Liver (tissue), 9 donors: ENCODE data around the gene MBNL2. TPM values are rescaled to one million over a fixed set of nuclear protein-coding genes. Genes with fewer than 3 reads are reported as not detected.

Experiments
- DNase-seq: peaks from one replicate; pipeline ENCODE4 v3.0.0-alpha.2; 2017; ENCODE audit warnings: low spot score
- H3K27ac ChIP-seq, 2 donors: one replicate each; pipeline ENCODE4 v1.7.0; 2013; ENCODE audit warnings: inconsistent platforms in 2 of 2, low read length in 2 of 2, control low read depth in 1 of 2, low read depth in 1 of 2, mild to moderate bottlenecking in 1 of 2
- H3K27me3 ChIP-seq, 4 donors: one replicate each; pipeline versions ENCODE4 v1.6.1 to v1.7.0; 2013; ENCODE audit warnings: low read length in 3 of 4, inconsistent platforms in 1 of 4, mild to moderate bottlenecking in 1 of 4, moderate library complexity in 1 of 4; ENCODE audit not compliant: control insufficient read depth in 4 of 4, insufficient read depth in 4 of 4
- H3K36me3 ChIP-seq, 4 donors: one replicate each; pipeline versions ENCODE4 v1.6.1 to v1.7.0; 2013; ENCODE audit warnings: low read length in 3 of 4, mild to moderate bottlenecking in 3 of 4, low read depth in 1 of 4, moderate library complexity in 1 of 4; ENCODE audit not compliant: control insufficient read depth in 4 of 4, insufficient read depth in 3 of 4
- H3K4me1 ChIP-seq, 4 donors: one replicate each; pipeline versions ENCODE4 v1.6.1 to v1.7.0; 2013; ENCODE audit warnings: low read length in 3 of 4, mild to moderate bottlenecking in 3 of 4, moderate library complexity in 1 of 4; ENCODE audit not compliant: control insufficient read depth in 4 of 4, insufficient read depth in 4 of 4
- H3K4me3 ChIP-seq, 3 donors: one replicate each; pipeline versions ENCODE4 v1.6.1 to v1.7.0; 2013; ENCODE audit warnings: low read length in 3 of 3, control low read depth in 1 of 3, low read depth in 1 of 3, mild to moderate bottlenecking in 1 of 3
- H3K9ac ChIP-seq, 2 donors: one replicate each; pipeline ENCODE4 v1.7.0; 2013; ENCODE audit warnings: low read length in 2 of 2, mild to moderate bottlenecking in 2 of 2, moderate library complexity in 2 of 2, control low read depth in 1 of 2, low read depth in 1 of 2
- H3K9me3 ChIP-seq, 4 donors: one replicate each; pipeline versions ENCODE4 v1.6.1 to v1.7.0; 2013; ENCODE audit warnings: low read length in 3 of 4; ENCODE audit not compliant: control insufficient read depth in 4 of 4
- ATF3 ChIP-seq: IDR thresholded peaks from 2 replicates; pipeline ENCODE4 v1.6.1; 2016; ENCODE audit warnings: antibody characterized with exemption
- EGR1 ChIP-seq, 2 donors: IDR thresholded peaks; 2 replicates each; pipeline ENCODE4 v1.6.1; 2016 to 2018; ENCODE audit warnings: antibody characterized with exemption in 2 of 2, low read depth in 2 of 2
- FOXA1 ChIP-seq: IDR thresholded peaks from 2 replicates; pipeline ENCODE4 v1.6.1; 2016; ENCODE audit warnings: antibody characterized with exemption
- FOXA2 ChIP-seq: IDR thresholded peaks from 2 replicates; pipeline ENCODE4 v1.6.1; 2016; ENCODE audit warnings: antibody characterized with exemption
- GABPA ChIP-seq, 2 donors: IDR thresholded peaks in 1 of 2; conservative IDR thresholded peaks in 1 of 2; 2 replicates each; pipeline ENCODE4 v1.6.1; 2016; ENCODE audit warnings: antibody characterized with exemption in 2 of 2, mild to moderate bottlenecking in 1 of 2, moderate library complexity in 1 of 2
- HNF4G ChIP-seq: IDR thresholded peaks from 2 replicates; pipeline ENCODE4 v1.6.1; 2016; ENCODE audit warnings: antibody characterized with exemption
- JUND ChIP-seq, 2 donors: IDR thresholded peaks; 2 replicates each; pipeline ENCODE4 v1.6.1; 2016; ENCODE audit warnings: antibody characterized with exemption in 2 of 2
- MAX ChIP-seq: IDR thresholded peaks from 2 replicates; pipeline ENCODE4 v1.6.1; 2016; ENCODE audit warnings: antibody characterized with exemption
- NR2F2 ChIP-seq: IDR thresholded peaks from 2 replicates; pipeline ENCODE4 v1.6.1; 2016; ENCODE audit warnings: antibody characterized with exemption
- RAD21 ChIP-seq, 2 donors: IDR thresholded peaks; 2 replicates each; pipeline ENCODE4 v1.6.1; 2016; ENCODE audit warnings: antibody characterized with exemption in 2 of 2, mild to moderate bottlenecking in 2 of 2
- REST ChIP-seq: IDR thresholded peaks from 2 replicates; pipeline ENCODE4 v1.6.1; 2016; ENCODE audit warnings: antibody characterized with exemption, mild to moderate bottlenecking
- RXRA ChIP-seq, 2 donors: IDR thresholded peaks; 2 replicates each; pipeline ENCODE4 v1.6.1; 2017 to 2018; ENCODE audit warnings: antibody characterized with exemption in 2 of 2, mild to moderate bottlenecking in 1 of 2
- SP1 ChIP-seq: IDR thresholded peaks from 2 replicates; pipeline ENCODE4 v1.6.1; 2018; ENCODE audit warnings: antibody characterized with exemption, mild to moderate bottlenecking
- TAF1 ChIP-seq: conservative IDR thresholded peaks from 2 replicates; pipeline ENCODE4 v1.6.1; 2016; ENCODE audit warnings: antibody characterized with exemption, mild to moderate bottlenecking
- YY1 ChIP-seq: IDR thresholded peaks from 2 replicates; pipeline ENCODE4 v1.6.1; 2016; ENCODE audit warnings: antibody characterized with exemption, mild to moderate bottlenecking
- ZBTB33 ChIP-seq: IDR thresholded peaks from 2 replicates; pipeline ENCODE4 v1.6.1; 2016; ENCODE audit warnings: antibody characterized with exemption
- WGBS: extraction: QIAGEN DNeasy Blood & Tissue Kit; methylation state at CpG from one replicate; pipeline ENCODE4 v1.1.7; 2013; 5-methylcytosine and 5-hydroxymethylcytosine counted together
- polyA plus RNA-seq, 2 donors: library from polyadenylated mRNA; stranded (reverse) in 1 of 2; unstranded in 1 of 2; fragments of 200-250 nt in 1 of 2; fragments of >200 nt in 1 of 2; fragmentation: Nextera tagmentation in 1 of 2; extraction: Ambion mirVana in 1 of 2; gene quantifications; one replicate each; pipeline versions ENCODE4 v1.2.1 to v1.2.3, GENCODE V29; 2013 to 2015
- total RNA-seq, 2 donors: library from RNA; depleted of rRNA; stranded (reverse); fragments of >200 nt; gene quantifications; one replicate each; pipeline ENCODE4 v1.2.3, GENCODE V29; 2014
- TF ChIP-seq, protein P1 (sequence below): fragments of 150-350 bp; IDR thresholded peaks from 2 replicates; pipeline ENCODE4 v1.5.1; 2017; ENCODE audit warnings: improper control_type of control experiment, low read depth, low read length; ENCODE audit not compliant: missing input control
- donor health status: healthy.
- donor health status: healthy.
- donor health status: healthy.
- donor health status: healthy.
- donor health status: healthy.

The MBNL2 gene
- total and polyA plus RNA-seq, 4 donors, result 16.0 to 49.6 (median 36.8) TPM

- TF ChIP-seq REST (no peak), GABPA (IDR thresholded peaks at IDR 0.05 in 1 of 2, conservative IDR thresholded peaks at IDR 0.05 in 1 of 2) (no peak), RXRA (IDR thresholded peaks at IDR 0.05) (no peak), HNF4G (no peak), MAX (no peak), RAD21 (IDR thresholded peaks at IDR 0.05) (peak in 1 of 2 donors; percentile 32), SP1 (no peak)
- Histone ChIP-seq H3K9me3 (no peaks in the 10 kb centered on the region), H3K27me3 (no peaks in the 10 kb centered on the region), H3K27ac (peak overlapping the region; percentile 3 to 74), H3K4me3 (peak overlapping the region; percentile 50 to 99 (median 84)), H3K36me3 (no peaks in the 10 kb centered on the region), H3K9ac (peak overlapping the region in 1 of 2 donors; percentile 57), H3K4me1 (peaks cover 0 to 16% (median 10%) of the 10 kb centered on the region in 4 donors)
- no peak for DNase-seq
- WGBS, result 13% methylated on average over 19 of the region's 19 CpGs
Observed at GRCh38 chr13:97432232-97432916, 210.2 kb downstream of the MBNL2 start.

- WGBS, result under 1% methylated on average over 50 of the region's 50 CpGs
- no peaks in the 10 kb centered on the region for H3K36me3 ChIP-seq
- TF ChIP-seq TAF1 (no peak), EGR1 (IDR thresholded peaks at IDR 0.05; ENCODE audit: low read depth in 2 of 2) (peak; percentile 61 to 76), FOXA1 (peak; percentile 61), YY1 (peak; percentile 87), NR2F2 (no peak), GABPA (IDR thresholded peaks at IDR 0.05 in 1 of 2, conservative IDR thresholded peaks at IDR 0.05 in 1 of 2) (peak; percentile 54 to 84), SP1 (peak; percentile 97), ATF3 (peak; percentile 30), RAD21 (IDR thresholded peaks at IDR 0.05) (peak in 1 of 2 donors; percentile 29), HNF4G (no peak), REST (no peak), ZBTB33 (peak; percentile 57), FOXA2 (no peak), MAX (peak; percentile 85), RXRA (IDR thresholded peaks at IDR 0.05) (peak; percentile 57 to 59), JUND (IDR thresholded peaks at IDR 0.05) (peak in 1 of 2 donors; percentile 63)
- TF ChIP-seq, protein P1, sequence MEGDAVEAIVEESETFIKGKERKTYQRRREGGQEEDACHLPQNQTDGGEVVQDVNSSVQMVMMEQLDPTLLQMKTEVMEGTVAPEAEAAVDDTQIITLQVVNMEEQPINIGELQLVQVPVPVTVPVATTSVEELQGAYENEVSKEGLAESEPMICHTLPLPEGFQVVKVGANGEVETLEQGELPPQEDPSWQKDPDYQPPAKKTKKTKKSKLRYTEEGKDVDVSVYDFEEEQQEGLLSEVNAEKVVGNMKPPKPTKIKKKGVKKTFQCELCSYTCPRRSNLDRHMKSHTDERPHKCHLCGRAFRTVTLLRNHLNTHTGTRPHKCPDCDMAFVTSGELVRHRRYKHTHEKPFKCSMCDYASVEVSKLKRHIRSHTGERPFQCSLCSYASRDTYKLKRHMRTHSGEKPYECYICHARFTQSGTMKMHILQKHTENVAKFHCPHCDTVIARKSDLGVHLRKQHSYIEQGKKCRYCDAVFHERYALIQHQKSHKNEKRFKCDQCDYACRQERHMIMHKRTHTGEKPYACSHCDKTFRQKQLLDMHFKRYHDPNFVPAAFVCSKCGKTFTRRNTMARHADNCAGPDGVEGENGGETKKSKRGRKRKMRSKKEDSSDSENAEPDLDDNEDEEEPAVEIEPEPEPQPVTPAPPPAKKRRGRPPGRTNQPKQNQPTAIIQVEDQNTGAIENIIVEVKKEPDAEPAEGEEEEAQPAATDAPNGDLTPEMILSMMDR, result no peak
Observed at GRCh38 chr13:97432917-97433726, 211.0 kb downstream of the MBNL2 start.

More at GRCh38 chr13:97432917-97433726, 211.0 kb downstream of the MBNL2 start:
- H3K4me3 ChIP-seq, result peak overlapping the region; percentile 84 to 99 (median 96)
- peak; percentile 99 for DNase-seq
- peak overlapping the region; percentile 99 for H3K27ac ChIP-seq
- H3K9ac ChIP-seq, result peak overlapping the region; percentile 71 to 98
- no peaks in the 10 kb centered on the region for H3K27me3 ChIP-seq
- no peaks in the 10 kb centered on the region for H3K9me3 ChIP-seq
- H3K4me1 ChIP-seq, result peaks cover 0 to 16% (median 10%) of the 10 kb centered on the region in 4 donors
